ENCODE measurements around the gene GPR87. TPM values are rescaled to one million over a fixed set of nuclear protein-coding genes. Genes with fewer than 3 reads are reported as not detected.

GPR87 gene
- total RNA-seq, 1 experiment from 2014 or later = 15.5 TPM

GRCh38 chr3:151282921-151283320 is 33.7 kb downstream of the GPR87 start:
- H3K9me2 ChIP-seq (ENCODE audit: insufficient read depth) = no peaks in the 10 kb centered on the region
- peak in 1 of 2 experiments; percentile 54 for DNase-seq
- CTCF ChIA-PET = interaction anchor here (0.6 kb wide), 1 partner anchor 116 kb away, joined by 3 read pairs; no protein-coding TSS in a partner anchor
- no peaks in the 10 kb centered on the region for H3K36me3 ChIP-seq (ENCODE audit: low read depth)
- no peaks in the 10 kb centered on the region for H3F3A ChIP-seq (ENCODE audit: insufficient read depth, low read depth)
- H3K4me1 ChIP-seq (replicated peaks; ENCODE audit: insufficient read depth) = peaks cover 8% of the 10 kb centered on the region
- no peaks in the 10 kb centered on the region for H3K79me2 ChIP-seq (ENCODE audit: low read depth)
- intact Hi-C loops (cut with micrococcal nuclease; ENCODE audit: unreplicated experiment) = loop anchor here (1.0 to 10.0 kb wide), 5 partner anchors 56 to 748 kb away; no protein-coding TSS in a partner anchor
- no TSS peak for BruUV-seq (replicated peaks)
- POLR2A ChIA-PET (ENCODE audit: unreplicated experiment) = no interaction called here
- no peak overlapping the region for H3K4me3 ChIP-seq
- H2AFZ ChIP-seq = no peak overlapping the region
- no peaks in the 10 kb centered on the region for H4K20me1 ChIP-seq (ENCODE audit: insufficient read depth)
- H3K27ac ChIP-seq = no peak overlapping the region
- H3K9me3 ChIP-seq (ENCODE audit: insufficient read depth, low read depth) = no peaks in the 10 kb centered on the region
- no peak overlapping the region for H3K4me2 ChIP-seq
- TF ChIP-seq EZH2 (IDR thresholded peaks at IDR 0.05; ENCODE audit: low read depth) (no peak), CTCF (conservative IDR thresholded peaks at IDR 0.05) (peak; percentile 91)
- H3K27me3 ChIP-seq (ENCODE audit: insufficient read depth, low read depth) = no peaks in the 10 kb centered on the region

GRCh38 chr3:151281671-151282324 is 34.8 kb downstream of the GPR87 start:
- CTCF ChIA-PET = interaction anchor here (0.6 kb wide), 1 partner anchor 64 kb away, joined by 3 read pairs; no protein-coding TSS in a partner anchor
- intact Hi-C loops (cut with micrococcal nuclease; ENCODE audit: unreplicated experiment) = loop anchor here (5.0 to 10.0 kb wide), 2 partner anchors 559 to 747 kb away; no protein-coding TSS in a partner anchor
- Histone ChIP-seq H3K9me3 (ENCODE audit: insufficient read depth, low read depth) (no peaks in the 10 kb centered on the region), H3K27me3 (ENCODE audit: insufficient read depth, low read depth) (no peaks in the 10 kb centered on the region), H3F3A (ENCODE audit: insufficient read depth, low read depth) (no peaks in the 10 kb centered on the region), H3K79me2 (ENCODE audit: low read depth) (no peaks in the 10 kb centered on the region), H3K27ac (no peak overlapping the region), H3K36me3 (ENCODE audit: low read depth) (no peaks in the 10 kb centered on the region), H3K4me2 (no peak overlapping the region), H2AFZ (no peak overlapping the region), H3K4me3 (no peak overlapping the region), H3K9me2 (ENCODE audit: insufficient read depth) (no peaks in the 10 kb centered on the region), H3K4me1 (replicated peaks; ENCODE audit: insufficient read depth) (peaks cover 8% of the 10 kb centered on the region), H4K20me1 (ENCODE audit: insufficient read depth) (no peaks in the 10 kb centered on the region)
- BruUV-seq (replicated peaks) = no TSS peak
- POLR2A ChIA-PET (ENCODE audit: unreplicated experiment) = no interaction called here
- TF ChIP-seq CTCF (conservative IDR thresholded peaks at IDR 0.05) (no peak), EZH2 (IDR thresholded peaks at IDR 0.05; ENCODE audit: low read depth) (no peak)
- no peak for DNase-seq

GRCh38 chr3:151278230-151278629 is 38.4 kb downstream of the GPR87 start, which contains the start of gene P2RY14:
Gene P2RY14, minus strand, starts transcription at chr3:151278542. Its CDS starts 64,226 bp downstream, at chr3:151214316.
- H3K27ac ChIP-seq = no peak within 1 kb of the TSS
- no peaks in the 10 kb centered on the region for H3K79me2 ChIP-seq (ENCODE audit: low read depth)
- no peak for TF ChIP-seq EZH2 (IDR thresholded peaks at IDR 0.05; ENCODE audit: low read depth)
- no peak for TF ChIP-seq CTCF (conservative IDR thresholded peaks at IDR 0.05)
- no peak within 1 kb of the TSS for H3K4me3 ChIP-seq
- no peaks in the 10 kb centered on the region for H3K9me3 ChIP-seq (ENCODE audit: insufficient read depth, low read depth)
- BruUV-seq (replicated peaks) = no TSS peak
- H2AFZ ChIP-seq = no peak within 1 kb of the TSS
- H3F3A ChIP-seq (ENCODE audit: insufficient read depth, low read depth) = no peaks in the 10 kb centered on the region
- H3K36me3 ChIP-seq (ENCODE audit: low read depth) = no peaks in the 10 kb centered on the region
- H3K9me2 ChIP-seq (ENCODE audit: insufficient read depth) = no peaks in the 10 kb centered on the region
- no peaks in the 10 kb centered on the region for H3K27me3 ChIP-seq (ENCODE audit: insufficient read depth, low read depth)
- H3K4me1 ChIP-seq (replicated peaks; ENCODE audit: insufficient read depth) = no peaks in the 10 kb centered on the region
- intact Hi-C loops (cut with micrococcal nuclease; ENCODE audit: unreplicated experiment) = no loop called here
- H3K4me2 ChIP-seq = no peak within 1 kb of the TSS
- no peaks in the 10 kb centered on the region for H4K20me1 ChIP-seq (ENCODE audit: insufficient read depth)
- ChIA-PET CTCF (interaction anchor here (0.6 kb wide), 1 partner anchor 139 kb away, joined by 5 read pairs; no protein-coding TSS in a partner anchor), POLR2A (ENCODE audit: unreplicated experiment) (no interaction called here)
- no peak for DNase-seq

Data from PC-9 (cell line).